Measurements from ENCODE around the gene GRIN2D. TPM values are rescaled to one million over a fixed set of nuclear protein-coding genes. Genes with fewer than 3 reads are reported as not detected.

The GRIN2D gene
- total RNA-seq, 1 donor from 2014 or later: 21.7 TPM

DNA sequence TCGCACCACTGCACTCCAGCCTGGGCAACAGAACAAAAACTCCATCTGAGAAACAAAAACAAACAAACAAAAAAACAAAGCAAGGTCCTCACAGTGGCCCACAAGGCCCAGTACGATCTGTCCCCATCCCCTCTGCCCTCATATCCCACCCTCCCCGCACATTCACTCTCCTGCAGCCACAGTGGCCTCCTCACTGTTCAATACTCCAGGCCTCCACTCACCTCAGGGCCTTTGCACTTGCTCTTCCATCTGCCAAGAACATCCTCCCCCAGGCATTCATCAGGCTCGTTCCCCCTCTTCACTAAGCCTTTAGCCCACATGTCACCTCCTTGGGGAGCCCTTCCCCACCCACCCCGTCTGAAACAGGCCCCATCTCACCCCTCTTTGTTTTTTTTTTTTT lies 34.3 kb upstream of the GRIN2D start:
- no peak for DNase-seq
- Mint-ChIP-seq H3K27ac (ENCODE audit: unreplicated experiment) (no peak overlapping the region), H3K4me3 (ENCODE audit: unreplicated experiment) (no peak overlapping the region), H3K36me3 (ENCODE audit: unreplicated experiment) (no peaks in the 10 kb centered on the region), H3K9me3 (ENCODE audit: unreplicated experiment) (peaks cover 4% of the 10 kb centered on the region), H3K4me1 (ENCODE audit: low read depth, unreplicated experiment) (peaks cover 2% of the 10 kb centered on the region), H3K27me3 (ENCODE audit: unreplicated experiment) (peaks cover 4% of the 10 kb centered on the region)
- TF ChIP-seq, protein P1, sequence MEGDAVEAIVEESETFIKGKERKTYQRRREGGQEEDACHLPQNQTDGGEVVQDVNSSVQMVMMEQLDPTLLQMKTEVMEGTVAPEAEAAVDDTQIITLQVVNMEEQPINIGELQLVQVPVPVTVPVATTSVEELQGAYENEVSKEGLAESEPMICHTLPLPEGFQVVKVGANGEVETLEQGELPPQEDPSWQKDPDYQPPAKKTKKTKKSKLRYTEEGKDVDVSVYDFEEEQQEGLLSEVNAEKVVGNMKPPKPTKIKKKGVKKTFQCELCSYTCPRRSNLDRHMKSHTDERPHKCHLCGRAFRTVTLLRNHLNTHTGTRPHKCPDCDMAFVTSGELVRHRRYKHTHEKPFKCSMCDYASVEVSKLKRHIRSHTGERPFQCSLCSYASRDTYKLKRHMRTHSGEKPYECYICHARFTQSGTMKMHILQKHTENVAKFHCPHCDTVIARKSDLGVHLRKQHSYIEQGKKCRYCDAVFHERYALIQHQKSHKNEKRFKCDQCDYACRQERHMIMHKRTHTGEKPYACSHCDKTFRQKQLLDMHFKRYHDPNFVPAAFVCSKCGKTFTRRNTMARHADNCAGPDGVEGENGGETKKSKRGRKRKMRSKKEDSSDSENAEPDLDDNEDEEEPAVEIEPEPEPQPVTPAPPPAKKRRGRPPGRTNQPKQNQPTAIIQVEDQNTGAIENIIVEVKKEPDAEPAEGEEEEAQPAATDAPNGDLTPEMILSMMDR (IDR thresholded peaks at IDR 0.05; ENCODE audit: partially characterized antibody, unreplicated experiment): no peak

DNA sequence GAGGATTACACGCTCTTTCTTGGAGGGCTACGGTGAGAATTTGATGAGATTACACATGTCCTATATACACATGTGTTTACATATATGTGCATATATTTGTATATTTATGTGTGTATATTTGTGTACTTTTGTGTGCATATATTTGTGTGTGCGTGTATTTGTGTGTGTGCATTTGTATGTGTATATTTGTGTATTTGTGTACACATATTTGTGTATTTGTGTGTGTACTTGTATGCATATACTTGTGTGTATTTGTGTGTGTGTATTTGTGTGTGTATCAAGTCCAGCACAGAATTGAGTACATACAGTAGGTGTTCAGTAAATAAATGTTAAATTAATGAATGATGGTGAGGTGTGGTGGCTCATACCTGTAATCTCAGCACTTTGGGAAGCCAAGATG lies 31.6 kb upstream of the GRIN2D start:
- TF ChIP-seq, protein P1 (IDR thresholded peaks at IDR 0.05; ENCODE audit: partially characterized antibody, unreplicated experiment): no peak
- Mint-ChIP-seq H3K27me3 (ENCODE audit: unreplicated experiment) (peaks cover 4% of the 10 kb centered on the region), H3K4me1 (ENCODE audit: low read depth, unreplicated experiment) (no peaks in the 10 kb centered on the region), H3K4me3 (ENCODE audit: unreplicated experiment) (no peak overlapping the region), H3K27ac (ENCODE audit: unreplicated experiment) (no peak overlapping the region), H3K9me3 (ENCODE audit: unreplicated experiment) (peaks cover 4% of the 10 kb centered on the region), H3K36me3 (ENCODE audit: unreplicated experiment) (no peaks in the 10 kb centered on the region)
- no peak for DNase-seq

DNA sequence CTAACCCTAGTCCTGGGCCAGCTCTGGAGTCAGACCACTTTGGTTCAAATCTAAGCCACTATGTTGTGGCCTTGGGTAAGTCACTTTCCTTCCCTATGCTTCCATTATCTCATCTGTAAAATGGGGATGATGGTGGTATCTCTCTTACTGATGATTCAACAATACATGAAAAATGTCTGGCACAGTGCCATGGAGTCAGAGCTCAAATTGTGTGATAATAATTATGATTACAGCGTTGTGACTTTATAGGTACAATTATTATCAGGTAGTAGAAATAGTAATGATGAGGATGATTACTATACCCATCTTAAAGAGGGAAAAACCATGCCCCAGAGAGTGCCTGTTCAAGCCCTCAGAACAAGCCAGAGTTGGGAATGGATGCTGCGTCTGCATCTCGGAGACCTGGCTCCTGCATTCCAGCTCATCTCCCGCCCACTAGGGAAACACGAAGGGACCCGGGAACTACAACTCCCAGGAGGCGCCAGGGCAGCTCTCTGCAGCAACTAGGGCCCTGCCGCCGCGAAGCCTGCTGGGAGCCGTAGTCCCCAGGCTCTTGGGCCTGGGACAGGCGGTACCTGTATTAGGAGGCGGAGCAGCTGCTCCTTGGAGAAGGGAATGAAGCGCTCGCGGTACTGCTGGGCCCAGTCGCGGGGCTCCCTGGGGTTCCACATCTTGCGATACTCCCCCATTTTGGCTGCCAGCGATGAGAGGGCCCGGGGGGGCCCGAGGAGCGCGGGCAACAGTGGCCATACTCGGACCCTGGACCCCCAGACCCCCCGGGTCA lies 30.6 kb upstream of the GRIN2D start:
- TF ChIP-seq, protein P1 (IDR thresholded peaks at IDR 0.05; ENCODE audit: partially characterized antibody, unreplicated experiment): no peak
- Mint-ChIP-seq H3K27me3 (ENCODE audit: unreplicated experiment) (peaks cover 4% of the 10 kb centered on the region), H3K36me3 (ENCODE audit: unreplicated experiment) (no peaks in the 10 kb centered on the region), H3K27ac (ENCODE audit: unreplicated experiment) (peak overlapping the region; percentile 84), H3K4me3 (ENCODE audit: unreplicated experiment) (peak overlapping the region; percentile 85), H3K9me3 (ENCODE audit: unreplicated experiment) (peaks cover 4% of the 10 kb centered on the region), H3K4me1 (ENCODE audit: low read depth, unreplicated experiment) (peaks cover under 1% of the 10 kb centered on the region)
- peak; percentile 95 for DNase-seq

DNA sequence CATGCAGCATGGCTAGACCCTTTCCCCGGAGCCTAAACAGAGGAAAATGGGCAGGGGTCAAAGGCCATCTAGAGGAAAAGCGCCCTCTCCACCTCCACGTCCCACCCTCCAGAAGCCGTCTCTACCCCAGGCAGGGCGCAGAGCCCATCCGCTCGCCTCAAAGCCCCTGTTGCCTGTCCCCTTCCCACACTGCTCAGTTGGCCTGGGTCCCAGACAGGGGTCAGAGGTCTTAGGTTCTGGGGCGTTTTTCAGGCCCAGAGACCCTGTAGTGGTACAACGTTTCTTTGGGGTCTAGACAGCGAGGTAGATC lies 30.0 kb upstream of the GRIN2D start:
- Mint-ChIP-seq H3K4me3 (ENCODE audit: unreplicated experiment) (peak overlapping the region; percentile 85), H3K27ac (ENCODE audit: unreplicated experiment) (peak overlapping the region; percentile 84), H3K27me3 (ENCODE audit: unreplicated experiment) (peaks cover 4% of the 10 kb centered on the region)

More for the DNA sequence above, 30.0 kb upstream of the GRIN2D start:
- no peak for DNase-seq
- Mint-ChIP-seq H3K4me1 (ENCODE audit: low read depth, unreplicated experiment) (peaks cover 3% of the 10 kb centered on the region), H3K36me3 (ENCODE audit: unreplicated experiment) (no peaks in the 10 kb centered on the region), H3K9me3 (ENCODE audit: unreplicated experiment) (peaks cover 4% of the 10 kb centered on the region)
- TF ChIP-seq, protein P1 (IDR thresholded peaks at IDR 0.05; ENCODE audit: partially characterized antibody, unreplicated experiment): no peak

Data from glutamatergic neuron (in vitro differentiated cells).